Vagina (tissue), 2 donors: ENCODE measurements around the gene ZDHHC15.

Experiments
- POLR2A ChIP-seq, 2 donors: fragments of 450-650 bp; IDR thresholded peaks; one replicate each; pipeline ENCODE4 v1.6.1; 2017; ENCODE audit warnings: antibody characterized with exemption in 2 of 2, mild to moderate bottlenecking in 2 of 2, moderate library complexity in 2 of 2
- POLR2AphosphoS5 ChIP-seq, 2 donors: sonication (generic); formaldehyde crosslinking; IDR thresholded peaks; one replicate each; pipeline ENCODE4 v1.9.0; 2017; ENCODE audit warnings: antibody characterized with exemption in 2 of 2, mild to moderate bottlenecking in 2 of 2, low read depth in 1 of 2; ENCODE audit not compliant: insufficient read depth in 1 of 2
- TF ChIP-seq, protein P1 (sequence below), 3 experiments: fragments of 450-650 bp in 2 of 3; fragments of 200-600 bp in 1 of 3; sonication (generic) in 1 of 3; IDR thresholded peaks; one replicate each; pipeline ENCODE4 v1.5.1; 2017 to 2019; ENCODE audit warnings: antibody characterized with exemption in 3 of 3, mild to moderate bottlenecking in 2 of 3, moderate library complexity in 2 of 3

DNA sequence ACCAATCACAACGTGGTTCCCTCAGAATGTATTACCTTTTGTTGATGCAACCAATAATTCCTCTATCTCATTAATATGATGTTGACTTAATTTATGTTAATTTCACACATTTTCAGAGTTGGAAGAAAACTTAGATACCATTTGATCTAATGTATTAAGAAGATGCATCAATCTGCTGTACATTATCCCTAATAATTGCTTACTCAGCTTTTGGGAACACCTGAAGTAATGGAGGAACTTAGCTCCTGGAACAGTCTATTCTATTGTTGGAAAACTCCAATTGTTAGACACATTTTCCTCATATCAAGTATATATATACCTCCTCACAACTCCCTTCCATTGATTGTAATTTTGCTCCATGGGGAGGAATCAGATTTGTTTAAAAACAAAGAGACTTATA lies 38.9 kb downstream of the ZDHHC15 start:
- TF ChIP-seq, protein P1, sequence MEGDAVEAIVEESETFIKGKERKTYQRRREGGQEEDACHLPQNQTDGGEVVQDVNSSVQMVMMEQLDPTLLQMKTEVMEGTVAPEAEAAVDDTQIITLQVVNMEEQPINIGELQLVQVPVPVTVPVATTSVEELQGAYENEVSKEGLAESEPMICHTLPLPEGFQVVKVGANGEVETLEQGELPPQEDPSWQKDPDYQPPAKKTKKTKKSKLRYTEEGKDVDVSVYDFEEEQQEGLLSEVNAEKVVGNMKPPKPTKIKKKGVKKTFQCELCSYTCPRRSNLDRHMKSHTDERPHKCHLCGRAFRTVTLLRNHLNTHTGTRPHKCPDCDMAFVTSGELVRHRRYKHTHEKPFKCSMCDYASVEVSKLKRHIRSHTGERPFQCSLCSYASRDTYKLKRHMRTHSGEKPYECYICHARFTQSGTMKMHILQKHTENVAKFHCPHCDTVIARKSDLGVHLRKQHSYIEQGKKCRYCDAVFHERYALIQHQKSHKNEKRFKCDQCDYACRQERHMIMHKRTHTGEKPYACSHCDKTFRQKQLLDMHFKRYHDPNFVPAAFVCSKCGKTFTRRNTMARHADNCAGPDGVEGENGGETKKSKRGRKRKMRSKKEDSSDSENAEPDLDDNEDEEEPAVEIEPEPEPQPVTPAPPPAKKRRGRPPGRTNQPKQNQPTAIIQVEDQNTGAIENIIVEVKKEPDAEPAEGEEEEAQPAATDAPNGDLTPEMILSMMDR (IDR thresholded peaks at IDR 0.05), result no peak
- no peak for TF ChIP-seq POLR2A (IDR thresholded peaks at IDR 0.05)
- TF ChIP-seq POLR2AphosphoS5 (IDR thresholded peaks at IDR 0.05; ENCODE audit: insufficient read depth in 1 of 2, low read depth in 1 of 2), result no peak
